ENCODE measurements around the gene RAPGEF5. TPM values are rescaled to one million over a fixed set of nuclear protein-coding genes. Genes with fewer than 3 reads are reported as not detected.

Gene RAPGEF5
- total and polyA plus RNA-seq, 9 donors, result 6.4 to 22.5 (median 10.4) TPM

- no peak for TF ChIP-seq CTCF (IDR thresholded peaks at IDR 0.05)
- TF ChIP-seq POLR2A (IDR thresholded peaks at IDR 0.05), result no peak
- no peak for TF ChIP-seq EP300 (IDR thresholded peaks at IDR 0.05)
- 25 to 28% (median 28%) methylated on average over 8 of the region's 8 CpGs for WGBS, 3 donors
- peak in 1 of 5 donors; percentile 32 for DNase-seq
- no peaks in the 10 kb centered on the region for H3K27me3 ChIP-seq
- H3K4me1 ChIP-seq (ENCODE audit: insufficient read depth), result no peaks in the 10 kb centered on the region
- H3K27ac ChIP-seq, result no peak overlapping the region
- H3K4me3 ChIP-seq, result no peak overlapping the region
- intact Hi-C loops (cut with DNase I), result no loop called here
- no peaks in the 10 kb centered on the region for H3K36me3 ChIP-seq
- H3K9me3 ChIP-seq, result no peaks in the 10 kb centered on the region
These were observed 235.1 kb downstream of the RAPGEF5 start for GRCh38 chr7:22121702-22122474.

GRCh38 chr7:22120391-22121053 lies 236.4 kb downstream of the RAPGEF5 start:
- TF ChIP-seq POLR2A (IDR thresholded peaks at IDR 0.05), result no peak
- TF ChIP-seq CTCF (IDR thresholded peaks at IDR 0.05), result no peak
- TF ChIP-seq EP300 (IDR thresholded peaks at IDR 0.05), result no peak
- no peak for DNase-seq
- no peaks in the 10 kb centered on the region for H3K36me3 ChIP-seq
- no peak overlapping the region for H3K4me3 ChIP-seq
- H3K4me1 ChIP-seq (ENCODE audit: insufficient read depth), result no peaks in the 10 kb centered on the region
- intact Hi-C loops (cut with DNase I), result no loop called here
- H3K9me3 ChIP-seq, result no peaks in the 10 kb centered on the region
- H3K27ac ChIP-seq, result no peak overlapping the region
- WGBS, 3 donors, result 86 to 92% (median 91%) methylated on average over 8 of the region's 8 CpGs
- H3K27me3 ChIP-seq, result no peaks in the 10 kb centered on the region

GRCh38 chr7:22117222-22117621 lies 239.7 kb downstream of the RAPGEF5 start:
- Histone ChIP-seq H3K27me3 (no peaks in the 10 kb centered on the region), H3K9me3 (no peaks in the 10 kb centered on the region), H3K4me3 (no peak overlapping the region), H3K4me1 (ENCODE audit: insufficient read depth) (no peaks in the 10 kb centered on the region), H3K27ac (no peak overlapping the region), H3K36me3 (no peaks in the 10 kb centered on the region)
- intact Hi-C loops (cut with DNase I), result no loop called here
- no peak for TF ChIP-seq POLR2A (IDR thresholded peaks at IDR 0.05)
- TF ChIP-seq CTCF (IDR thresholded peaks at IDR 0.05), result no peak
- no peak for TF ChIP-seq EP300 (IDR thresholded peaks at IDR 0.05)
- WGBS, 3 donors, result 79 to 89% (median 89%) methylated on average over 6 of the region's 6 CpGs
- DNase-seq, result no peak

- H3K4me3 ChIP-seq, result no peak overlapping the region
- no peak for DNase-seq
- no peaks in the 10 kb centered on the region for H3K4me1 ChIP-seq (ENCODE audit: insufficient read depth)
- TF ChIP-seq EP300 (IDR thresholded peaks at IDR 0.05), result no peak
- TF ChIP-seq POLR2A (IDR thresholded peaks at IDR 0.05), result no peak
- TF ChIP-seq CTCF (IDR thresholded peaks at IDR 0.05), result no peak
- no peaks in the 10 kb centered on the region for H3K36me3 ChIP-seq
- 89 to 92% (median 92%) methylated on average over 7 of the region's 7 CpGs for WGBS, 3 donors
- H3K27me3 ChIP-seq, result no peaks in the 10 kb centered on the region
- no peaks in the 10 kb centered on the region for H3K9me3 ChIP-seq
- intact Hi-C loops (cut with DNase I), result no loop called here
- H3K27ac ChIP-seq, result no peak overlapping the region
These were observed 240.4 kb downstream of the RAPGEF5 start for GRCh38 chr7:22116451-22117030.
